Subcutaneous adipose tissue (tissue), 4 donors: ENCODE data around the gene PTGES3. TPM values are rescaled to one million over a fixed set of nuclear protein-coding genes. Genes with fewer than 3 reads are reported as not detected.

Experiments used
- CTCF ChIP-seq: fragments of 450-650 bp; IDR thresholded peaks from one replicate; pipeline ENCODE4 v1.5.1; 2016; ENCODE audit warnings: low read depth, mild to moderate bottlenecking, control low read depth, antibody characterized with exemption, moderate library complexity
- total RNA-seq, 4 donors: library from RNA; depleted of rRNA; stranded (reverse); fragments of >200 nt; gene quantifications; one replicate each; pipeline ENCODE4 v1.1.0, GENCODE V29; 2016

The PTGES3 gene
- total RNA-seq, 4 donors from 2014 or later: 87.4 to 145 (median 96.2) TPM

- TF ChIP-seq CTCF: no peak
Measured at GRCh38 chr12:56634837-56635791, 53.0 kb downstream of the PTGES3 start.

- TF ChIP-seq CTCF: no peak
Measured at GRCh38 chr12:56634242-56634836, 53.7 kb downstream of the PTGES3 start.

- TF ChIP-seq CTCF: no peak
Measured at GRCh38 chr12:56633468-56634241, 54.4 kb downstream of the PTGES3 start.

GRCh38 chr12:56632701-56633467, 55.2 kb downstream of the PTGES3 start:
- no peak for TF ChIP-seq CTCF

- TF ChIP-seq CTCF: no peak
Measured at GRCh38 chr12:56631790-56632700, 56.0 kb downstream of the PTGES3 start.

- no peak for TF ChIP-seq CTCF
Measured at GRCh38 chr12:56630180-56630632, 57.9 kb downstream of the PTGES3 start, which contains the start of gene BAZ2A. TSS of gene BAZ2A (minus strand) at chr12:56630326. CDS start at chr12:56617530, 12,796 bp downstream.
